PFSK-1 (cell line): ENCODE data around the gene GPATCH2.

Experiments used
- POLR2AphosphoS5 ChIP-seq: IDR thresholded peaks from 2 replicates; pipeline ENCODE4 v1.6.1; 2012; ENCODE audit warnings: low read depth, mild to moderate bottlenecking, control low read depth, low read length, moderate library complexity
- REST ChIP-seq, 2 experiments: IDR thresholded peaks; 2 replicates each; pipeline versions ENCODE4 v1.6.1 to v1.8.0; 2011 to 2012; ENCODE audit warnings: low read depth in 2 of 2, low read length in 2 of 2, control low read depth in 1 of 2, inconsistent platforms in 1 of 2, mild to moderate bottlenecking in 1 of 2, moderate library complexity in 1 of 2; ENCODE audit not compliant: insufficient read depth in 1 of 2
- SIN3A ChIP-seq: IDR thresholded peaks from 2 replicates; pipeline ENCODE4 v1.6.1; 2012; ENCODE audit warnings: mild to moderate bottlenecking, low read length, moderate library complexity, borderline replicate concordance; ENCODE audit not compliant: insufficient read depth
- TAF1 ChIP-seq: IDR thresholded peaks from 2 replicates; pipeline ENCODE4 v1.6.1; 2012; ENCODE audit warnings: low read length, control low read depth, borderline replicate concordance; ENCODE audit not compliant: insufficient read depth

- TF ChIP-seq POLR2AphosphoS5 (no peak), SIN3A (no peak), TAF1 (no peak), REST (IDR thresholded peaks at IDR 0.05; ENCODE audit: insufficient read depth in 1 of 2, low read depth in 2 of 2, low read length in 2 of 2) (no peak)
Observed at GRCh38 chr1:217379336-217379735, 251.6 kb downstream of the GPATCH2 start.
